HG02885 (cell line): ENCODE measurements around the gene PCLAF.
"Not testable (repeated sequence)": the region's sequence is repeated elsewhere in the genome, so short reads cannot be mapped to it uniquely, and the experiment has no call there.

Experiments
- ATAC-seq: cut with Tn5 transposase; IDR thresholded peaks from one replicate; pipeline ENCODE4 v1.9.1; 2021; ENCODE audit warnings: mild to moderate bottlenecking; ENCODE audit not compliant: unreplicated experiment, poor library complexity

PCLAF gene

DNA sequence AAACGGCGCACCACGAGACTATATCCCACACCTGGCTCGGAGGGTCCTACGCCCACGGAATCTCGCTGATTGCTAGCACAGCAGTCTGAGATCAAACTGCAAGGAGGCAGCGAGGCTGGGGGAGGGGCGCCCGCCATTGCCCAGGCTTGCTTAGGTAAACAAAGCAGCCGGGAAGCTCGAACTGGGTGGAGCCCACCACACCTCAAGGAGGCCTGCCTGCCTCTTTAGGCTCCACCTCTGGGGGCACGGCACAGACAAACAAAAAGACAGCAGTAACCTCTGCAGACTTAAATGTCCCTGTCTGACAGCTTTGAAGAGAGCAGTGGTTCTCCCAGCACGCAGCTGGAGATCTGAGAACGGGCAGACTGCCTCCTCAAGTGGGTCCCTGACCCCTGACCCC lies 54.3 kb downstream of the PCLAF start:
- not testable (repeated sequence) for ATAC-seq

DNA sequence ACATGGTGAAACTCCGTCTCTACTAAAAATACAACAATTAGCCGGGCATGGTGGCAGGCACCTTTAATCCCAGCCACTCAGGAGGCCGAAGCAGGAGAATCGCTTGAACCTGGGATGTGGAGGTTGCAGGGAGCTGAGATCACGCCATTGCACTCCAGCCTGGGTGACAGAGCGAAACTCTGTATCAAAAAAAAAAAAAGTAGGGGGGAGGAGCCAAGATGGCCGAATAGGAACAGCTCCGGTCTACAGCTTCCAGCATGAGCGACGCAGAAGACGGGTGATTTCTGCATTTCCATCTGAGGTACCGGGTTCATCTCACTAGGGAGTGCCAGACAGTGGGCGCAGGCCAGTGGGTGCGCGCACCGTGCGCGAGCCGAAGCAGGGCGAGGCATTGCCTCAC lies 54.8 kb downstream of the PCLAF start:
- not testable (repeated sequence) for ATAC-seq

GRCh38 chr15:64324165-64324877 lies 56.9 kb downstream of the PCLAF start:
- ATAC-seq = no peak

DNA sequence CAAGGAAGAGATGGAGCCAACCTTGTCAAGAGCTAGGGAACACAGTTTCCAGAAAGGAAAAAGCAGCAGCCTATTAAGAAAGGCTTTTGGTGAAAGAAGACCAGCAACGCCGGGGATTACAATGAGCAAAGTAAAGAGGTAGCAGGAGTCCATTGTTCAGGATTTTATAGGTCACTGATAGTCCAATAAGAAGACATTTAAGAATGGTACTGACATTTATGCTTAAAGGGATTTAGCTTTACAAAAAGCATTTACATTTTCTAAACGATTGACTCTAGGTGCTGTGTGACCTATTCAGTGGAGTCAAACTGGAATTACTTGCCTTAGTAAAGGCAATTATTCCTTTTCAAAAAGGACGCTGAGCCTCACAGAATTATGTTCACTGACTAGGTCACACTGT lies 66.0 kb downstream of the PCLAF start:
- ATAC-seq = no peak

- no peak for ATAC-seq
Measured at GRCh38 chr15:64314456-64314855, 66.8 kb downstream of the PCLAF start.
